HL-60/S4 (cell line): ENCODE data around the gene RBM22.

Experiments used
- in situ Hi-C: fragments of 300-500 bp; cut with MboI; formaldehyde crosslinking; loops from 2 replicates; pipeline ENCODE4 v1.14.3; 2022; ENCODE audit warnings: low sequenced_read_pairs

The RBM22 gene

GRCh38 chr5:150672884-150673275 lies 28.0 kb downstream of the RBM22 start:
- in situ Hi-C loops: no loop called here

GRCh38 chr5:150672237-150672883 lies 28.5 kb downstream of the RBM22 start:
- in situ Hi-C loops: no loop called here

- in situ Hi-C loops: no loop called here
Measured at GRCh38 chr5:150671509-150672236, 29.2 kb downstream of the RBM22 start.

DNA sequence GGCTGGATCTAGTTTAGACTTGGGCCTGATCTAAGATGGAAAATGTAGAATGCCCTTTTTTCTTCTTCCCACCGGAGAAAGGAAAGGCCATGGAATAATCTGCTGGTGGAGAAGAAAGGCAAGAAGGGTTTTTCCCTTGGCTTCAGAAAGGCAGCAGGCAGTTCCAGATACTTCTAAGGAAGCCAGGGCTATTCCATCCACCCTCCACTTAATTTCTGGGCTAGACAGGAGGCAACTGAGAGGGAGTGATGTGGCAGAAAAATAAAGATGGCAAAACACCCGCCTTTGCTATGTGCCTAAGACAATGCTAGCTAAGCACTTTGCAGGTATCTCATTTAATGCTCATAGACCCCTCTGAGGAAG lies 29.9 kb downstream of the RBM22 start:
- in situ Hi-C loops: no loop called here

DNA sequence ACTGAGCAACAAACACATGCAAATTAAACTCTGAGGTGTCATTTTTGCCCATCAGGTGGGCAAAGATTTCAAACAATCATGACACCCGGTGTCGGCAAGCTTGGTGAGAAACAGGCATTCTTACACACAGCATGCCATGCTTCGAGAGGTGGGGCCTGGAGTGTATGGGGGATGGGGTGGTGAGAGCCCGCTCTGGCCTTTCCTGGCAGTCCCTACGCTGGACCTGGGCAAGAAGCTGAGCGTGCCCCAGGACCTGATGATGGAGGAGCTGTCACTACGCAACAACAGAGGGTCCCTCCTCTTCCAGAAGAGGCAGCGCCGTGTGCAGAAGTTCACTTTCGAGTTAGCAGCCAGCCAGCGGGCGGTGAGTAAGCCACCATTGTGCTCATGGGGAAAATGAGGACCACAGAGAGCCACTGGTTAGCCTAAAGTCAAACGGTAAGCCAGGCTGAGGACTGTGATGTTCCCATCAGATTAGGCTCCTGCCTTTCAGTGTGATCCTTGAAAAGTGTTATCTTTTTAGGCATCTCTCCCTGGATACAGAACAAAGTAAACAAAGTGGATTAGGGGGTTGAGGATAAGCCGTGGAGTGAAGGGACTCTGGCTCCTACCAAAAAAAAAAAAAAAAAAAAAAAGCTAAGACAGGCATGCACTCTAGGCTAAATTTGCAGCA lies 30.5 kb downstream of the RBM22 start:
- in situ Hi-C loops: no loop called here

DNA sequence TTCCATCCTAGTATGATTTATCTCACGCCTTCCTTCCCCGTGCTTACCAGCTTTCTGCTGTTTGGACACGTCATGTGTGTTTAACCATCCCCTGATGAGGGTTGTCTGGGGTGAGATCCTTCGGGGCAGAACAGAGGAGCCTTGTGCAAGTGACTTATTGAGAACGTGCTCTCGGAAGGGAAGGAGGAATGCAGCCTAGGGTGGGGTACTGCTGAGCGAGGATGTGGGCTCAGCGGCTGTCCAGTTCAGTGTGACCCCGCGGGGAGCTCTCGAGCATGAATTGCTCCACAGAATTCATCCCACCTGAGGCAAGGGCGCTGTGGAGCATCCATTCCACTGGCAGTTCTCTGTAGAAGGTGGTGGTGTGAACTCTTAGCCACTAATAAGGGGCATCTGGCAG lies 35.8 kb downstream of the RBM22 start:
- in situ Hi-C loops: no loop called here

- in situ Hi-C loops: no loop called here
Measured at GRCh38 chr5:150663936-150664335, 36.9 kb downstream of the RBM22 start.

DNA sequence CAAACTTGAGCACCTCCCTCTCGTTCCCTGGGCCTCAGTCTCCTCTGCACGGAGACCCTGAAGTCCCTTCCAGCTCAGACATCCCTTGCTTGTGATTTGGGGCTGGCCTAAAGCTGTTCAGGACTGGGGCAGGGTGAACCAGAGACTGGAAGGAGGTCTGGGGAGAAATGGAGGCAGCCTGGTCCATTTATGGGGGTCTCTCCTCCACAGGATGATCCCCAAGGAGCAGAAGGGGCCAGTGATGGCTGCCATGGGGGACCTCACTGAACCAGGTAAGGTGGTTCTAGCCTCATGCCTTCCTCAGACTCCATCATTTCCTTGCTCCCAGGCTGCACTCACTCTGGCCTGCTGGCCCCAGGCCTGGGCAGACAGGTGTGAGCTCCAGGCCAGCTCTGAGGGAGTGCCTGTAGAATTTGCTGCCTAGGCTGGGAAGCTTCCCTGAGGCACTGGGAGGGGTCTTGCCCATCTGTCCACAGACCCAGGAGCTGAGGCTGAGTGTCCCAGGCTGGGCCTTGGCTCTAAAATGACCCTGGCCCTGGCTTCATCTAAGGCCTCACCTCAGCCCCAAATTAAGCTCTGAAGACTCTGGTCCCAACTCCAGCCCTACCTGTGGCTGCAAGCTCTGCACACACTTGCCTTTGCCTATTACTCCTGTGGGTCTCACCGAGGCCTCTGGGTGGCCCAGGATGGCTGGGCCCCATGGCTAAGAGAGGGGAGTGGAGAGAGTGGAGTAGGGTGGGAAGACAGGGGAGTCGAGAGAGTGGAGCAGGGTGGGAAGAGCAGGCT lies 37.9 kb downstream of the RBM22 start:
- in situ Hi-C loops: no loop called here

GRCh38 chr5:150661821-150662596 lies 38.9 kb downstream of the RBM22 start:
- in situ Hi-C loops: no loop called here

GRCh38 chr5:150661086-150661485 lies 39.8 kb downstream of the RBM22 start, which contains the start of gene MYOZ3:
MYOZ3 (plus strand) TSS chr5:150661251; CDS start chr5:150662942, 1,691 bp downstream.
- in situ Hi-C loops: no loop called here

GRCh38 chr5:150660108-150660831 lies 40.6 kb downstream of the RBM22 start:
- in situ Hi-C loops: no loop called here

DNA sequence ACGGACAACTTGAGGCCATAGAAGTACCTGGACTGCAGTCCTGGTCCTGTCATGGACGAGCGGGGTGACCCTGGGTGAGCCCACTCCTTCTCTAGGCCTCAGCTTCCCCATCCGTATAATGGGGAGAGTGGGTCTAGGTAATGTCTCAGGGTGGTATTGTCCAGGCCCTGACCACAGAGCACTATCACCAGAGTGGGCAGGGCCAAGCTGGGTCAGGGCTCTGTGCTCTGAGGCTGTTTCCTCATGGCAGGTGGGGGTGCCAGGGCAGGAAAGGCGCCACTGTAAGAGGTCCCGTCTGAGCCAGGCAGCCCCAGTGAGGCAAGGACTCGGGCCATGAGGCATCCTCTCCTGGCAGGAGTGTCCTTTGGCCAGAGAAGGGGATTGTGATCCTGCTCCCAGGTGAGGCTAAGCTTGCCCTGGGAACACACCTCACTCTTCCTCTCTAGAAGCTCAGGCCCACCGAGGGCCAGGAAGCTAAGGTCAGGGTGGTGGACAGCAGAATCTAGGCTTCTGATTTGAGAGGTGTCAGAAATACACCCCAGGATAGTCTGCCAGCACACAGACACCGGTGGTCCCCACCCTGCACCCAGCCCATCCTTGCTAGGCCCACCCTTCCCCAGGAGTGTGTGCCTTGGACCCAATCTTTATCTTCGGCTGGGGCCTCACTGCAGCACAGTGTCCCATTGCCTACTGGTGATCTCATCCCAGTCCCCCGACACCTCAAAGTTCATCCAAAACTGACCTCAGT lies 41.3 kb downstream of the RBM22 start:
- in situ Hi-C loops: loop anchor here (10.0 kb wide), 1 partner anchor 205 kb away; no protein-coding TSS in a partner anchor

DNA sequence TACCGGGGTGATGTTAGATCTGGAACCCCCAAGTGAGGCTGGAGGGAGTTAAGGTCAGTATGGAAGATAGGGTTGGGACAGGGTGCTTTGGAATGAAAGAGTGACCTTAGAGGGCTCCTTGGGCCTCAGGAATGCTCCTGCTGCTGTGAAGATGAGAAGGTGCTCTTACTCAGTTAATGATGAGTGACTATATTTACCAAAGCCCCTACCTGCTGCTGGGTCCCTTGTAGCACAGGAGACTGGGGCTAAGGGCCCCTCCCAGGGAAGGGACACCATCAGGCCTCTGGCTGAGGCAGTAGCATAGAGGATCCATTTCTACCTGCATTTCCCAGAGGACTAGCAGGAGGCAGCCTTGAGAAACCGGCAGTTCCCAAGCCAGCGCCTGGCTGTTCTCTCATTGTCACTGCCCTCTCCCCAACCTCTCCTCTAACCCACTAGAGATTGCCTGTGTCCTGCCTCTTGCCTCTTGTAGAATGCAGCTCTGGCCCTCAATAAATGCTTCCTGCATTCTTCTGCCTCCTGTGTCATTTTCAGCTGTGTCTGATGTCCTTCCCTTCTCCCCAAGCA lies 42.1 kb downstream of the RBM22 start:
- in situ Hi-C loops: loop anchor here (10.0 kb wide), 1 partner anchor 204 kb away; no protein-coding TSS in a partner anchor

GRCh38 chr5:150658121-150658520 lies 42.7 kb downstream of the RBM22 start:
- in situ Hi-C loops: loop anchor here (10.0 kb wide), 1 partner anchor 203 kb away; no protein-coding TSS in a partner anchor

GRCh38 chr5:150656191-150657132 lies 44.4 kb downstream of the RBM22 start:
- in situ Hi-C loops: loop anchor here (10.0 kb wide), 1 partner anchor 202 kb away; no protein-coding TSS in a partner anchor

DNA sequence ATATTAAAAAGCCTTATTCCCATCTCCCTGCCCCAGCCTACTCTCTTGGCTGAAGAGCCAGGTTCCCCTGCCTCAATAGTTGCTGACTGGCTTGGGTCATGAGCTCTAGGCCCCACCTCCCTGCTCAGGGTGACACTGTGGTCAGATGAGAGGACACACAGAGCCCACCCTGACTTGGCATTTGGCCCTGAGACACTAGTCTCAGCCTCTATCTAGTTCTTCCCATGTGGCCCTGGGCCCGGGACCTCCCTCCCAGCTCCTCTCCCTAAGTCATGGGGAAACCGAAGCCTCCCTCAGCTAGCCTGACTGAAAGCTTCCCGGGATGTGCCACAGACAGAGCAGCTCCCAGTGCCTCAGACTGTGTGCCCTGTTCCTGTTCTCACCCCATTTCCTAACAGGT lies 45.6 kb downstream of the RBM22 start:
- in situ Hi-C loops: loop anchor here (10.0 kb wide), 1 partner anchor 200 kb away; no protein-coding TSS in a partner anchor
